Measurements from ENCODE around the gene TMC1. TPM values are rescaled to one million over a fixed set of nuclear protein-coding genes. Genes with fewer than 3 reads are reported as not detected.

TMC1 gene
- total RNA-seq, 4 donors from 2014 or later = 0.12 to 0.56 (median 0.13) TPM; not detected in 1

DNA sequence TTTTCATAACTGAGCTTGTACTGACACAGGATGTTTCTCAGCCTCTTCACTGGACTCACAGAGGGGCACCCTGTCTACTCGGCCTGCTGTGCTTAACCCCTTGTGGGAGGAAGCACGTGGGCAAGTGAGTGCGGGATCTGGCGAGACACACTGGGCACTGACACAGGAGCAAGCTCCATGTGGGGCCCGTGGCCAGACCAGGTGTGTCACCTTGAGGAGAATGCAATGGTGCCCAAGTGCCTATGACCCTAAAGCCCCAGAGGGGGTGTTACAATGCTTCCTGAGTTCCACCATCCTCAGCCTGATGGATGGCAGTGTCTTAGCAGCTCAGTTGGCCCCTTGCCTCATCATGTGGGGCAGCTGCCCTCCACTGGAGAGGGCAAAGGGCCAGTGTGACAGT lies 302.6 kb downstream of the TMC1 start:
- ATAC-seq (ENCODE audit: low FRiP score) = no peak
- DNase-seq (ENCODE audit: low spot score) = no peak
- no peak for TF ChIP-seq CTCF (IDR thresholded peaks at IDR 0.05)

DNA sequence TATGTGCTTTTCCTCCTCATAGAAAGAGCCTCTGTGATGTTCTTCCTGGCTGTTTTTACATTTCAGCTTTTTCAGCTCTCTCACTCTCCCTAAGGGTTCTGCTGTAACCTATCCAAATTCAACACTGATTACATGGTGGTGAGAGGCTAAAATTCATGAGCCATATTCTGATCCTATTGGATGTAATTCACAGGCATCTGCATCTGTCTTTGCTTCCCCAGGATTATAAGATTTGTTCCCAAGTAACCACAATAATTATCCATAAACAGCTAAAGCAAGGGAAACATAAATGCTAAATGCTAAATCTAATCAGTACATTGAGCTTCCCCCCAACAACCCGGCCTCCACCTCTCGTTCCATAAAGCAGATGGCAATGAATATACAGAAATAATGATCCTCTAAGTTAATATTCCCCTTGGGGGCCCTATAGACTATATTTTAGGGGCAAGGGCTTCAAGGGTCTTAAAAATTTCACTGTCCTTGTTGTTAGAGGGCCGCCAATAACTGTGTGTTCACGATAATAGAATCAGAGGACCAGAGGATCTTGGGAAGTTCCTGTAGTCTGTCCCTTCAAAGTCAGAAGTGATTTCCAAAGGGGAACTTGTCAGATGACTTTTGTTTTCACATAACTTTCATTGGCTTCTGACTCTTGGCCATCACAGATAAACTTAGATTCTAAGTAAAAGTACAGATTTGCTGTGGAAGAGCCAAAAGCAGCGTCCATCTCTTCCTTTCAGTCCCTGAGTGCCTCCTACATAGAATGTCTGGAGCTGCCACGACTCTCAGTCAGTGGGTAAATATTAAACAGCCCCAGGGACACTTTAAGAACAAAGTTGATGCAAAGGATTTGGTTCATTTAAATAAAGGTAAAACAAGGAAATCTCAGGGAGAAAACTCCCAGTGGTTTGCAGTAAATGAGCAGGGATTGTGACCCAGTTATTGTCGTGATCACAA lies 305.9 kb downstream of the TMC1 start:
- TF ChIP-seq CTCF (IDR thresholded peaks at IDR 0.05) = no peak
- no peak for ATAC-seq (ENCODE audit: low FRiP score)
- no peak for DNase-seq (ENCODE audit: low spot score)

GRCh38 chr9:72827950-72828731 lies 306.7 kb downstream of the TMC1 start:
- no peak for TF ChIP-seq CTCF (IDR thresholded peaks at IDR 0.05)
- ATAC-seq (ENCODE audit: low FRiP score) = no peak
- DNase-seq (ENCODE audit: low spot score) = no peak

GRCh38 chr9:72834994-72835393 lies 313.6 kb downstream of the TMC1 start:
- ATAC-seq (ENCODE audit: low FRiP score) (no peak), DNase-seq (ENCODE audit: low spot score) (no peak)
- TF ChIP-seq CTCF (IDR thresholded peaks at IDR 0.05) = no peak

- TF ChIP-seq CTCF (IDR thresholded peaks at IDR 0.05) = no peak
- ATAC-seq (ENCODE audit: low FRiP score) (no peak), DNase-seq (ENCODE audit: low spot score) (no peak)
These were observed 315.4 kb downstream of the TMC1 start for GRCh38 chr9:72836790-72837189.

GRCh38 chr9:72839085-72839484 lies 317.7 kb downstream of the TMC1 start:
- DNase-seq (ENCODE audit: low spot score) (no peak), ATAC-seq (ENCODE audit: low FRiP score) (no peak)
- TF ChIP-seq CTCF (IDR thresholded peaks at IDR 0.05) = no peak

Measured in omental fat pad (tissue), 4 donors.